GM12874 (cell line): Measurements from ENCODE around the gene ZFP91.

Experiments used
- TF ChIP-seq, protein P1 (sequence below): IDR thresholded peaks from 2 replicates; pipeline ENCODE4 v1.5.1; 2011; ENCODE audit warnings: low read depth, mild to moderate bottlenecking, control low read depth, low read length, moderate library complexity; ENCODE audit not compliant: insufficient read depth

ZFP91 gene, protein sequence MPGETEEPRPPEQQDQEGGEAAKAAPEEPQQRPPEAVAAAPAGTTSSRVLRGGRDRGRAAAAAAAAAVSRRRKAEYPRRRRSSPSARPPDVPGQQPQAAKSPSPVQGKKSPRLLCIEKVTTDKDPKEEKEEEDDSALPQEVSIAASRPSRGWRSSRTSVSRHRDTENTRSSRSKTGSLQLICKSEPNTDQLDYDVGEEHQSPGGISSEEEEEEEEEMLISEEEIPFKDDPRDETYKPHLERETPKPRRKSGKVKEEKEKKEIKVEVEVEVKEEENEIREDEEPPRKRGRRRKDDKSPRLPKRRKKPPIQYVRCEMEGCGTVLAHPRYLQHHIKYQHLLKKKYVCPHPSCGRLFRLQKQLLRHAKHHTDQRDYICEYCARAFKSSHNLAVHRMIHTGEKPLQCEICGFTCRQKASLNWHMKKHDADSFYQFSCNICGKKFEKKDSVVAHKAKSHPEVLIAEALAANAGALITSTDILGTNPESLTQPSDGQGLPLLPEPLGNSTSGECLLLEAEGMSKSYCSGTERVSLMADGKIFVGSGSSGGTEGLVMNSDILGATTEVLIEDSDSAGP

DNA sequence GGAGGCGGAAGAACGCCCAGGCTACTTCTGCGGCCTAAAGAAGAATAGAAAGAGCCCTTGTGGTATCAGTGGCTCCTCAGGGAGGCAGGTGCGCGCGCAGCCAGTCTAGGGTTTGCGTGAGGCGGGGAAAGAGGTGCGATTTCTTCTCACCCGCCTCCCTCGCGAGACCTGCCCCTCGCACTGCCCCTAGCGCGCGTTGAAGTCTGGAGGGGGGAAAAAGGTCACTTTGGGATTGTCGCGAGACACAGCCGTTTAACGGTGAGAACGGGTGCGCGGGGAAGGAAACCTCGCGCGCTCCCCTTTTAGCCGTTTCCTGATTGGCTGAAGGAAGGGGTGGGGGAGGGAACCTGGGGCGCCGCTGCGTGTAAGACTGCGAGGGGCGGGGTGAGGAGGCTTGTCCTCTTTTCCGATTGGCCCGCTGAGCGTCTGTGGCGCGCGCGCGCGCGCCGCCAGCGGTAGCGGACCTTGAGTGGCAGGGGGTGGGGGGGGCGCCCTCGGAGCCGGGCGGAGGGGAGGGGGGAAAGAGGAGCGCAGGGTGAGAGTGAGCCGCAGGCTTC is at the start of gene ZFP91:
Gene ZFP91 (plus strand): TSS at position 429 of the 557 bp plus-strand sequence. CDS start 219 bp downstream, outside the sequence.
- TF ChIP-seq, protein P1, sequence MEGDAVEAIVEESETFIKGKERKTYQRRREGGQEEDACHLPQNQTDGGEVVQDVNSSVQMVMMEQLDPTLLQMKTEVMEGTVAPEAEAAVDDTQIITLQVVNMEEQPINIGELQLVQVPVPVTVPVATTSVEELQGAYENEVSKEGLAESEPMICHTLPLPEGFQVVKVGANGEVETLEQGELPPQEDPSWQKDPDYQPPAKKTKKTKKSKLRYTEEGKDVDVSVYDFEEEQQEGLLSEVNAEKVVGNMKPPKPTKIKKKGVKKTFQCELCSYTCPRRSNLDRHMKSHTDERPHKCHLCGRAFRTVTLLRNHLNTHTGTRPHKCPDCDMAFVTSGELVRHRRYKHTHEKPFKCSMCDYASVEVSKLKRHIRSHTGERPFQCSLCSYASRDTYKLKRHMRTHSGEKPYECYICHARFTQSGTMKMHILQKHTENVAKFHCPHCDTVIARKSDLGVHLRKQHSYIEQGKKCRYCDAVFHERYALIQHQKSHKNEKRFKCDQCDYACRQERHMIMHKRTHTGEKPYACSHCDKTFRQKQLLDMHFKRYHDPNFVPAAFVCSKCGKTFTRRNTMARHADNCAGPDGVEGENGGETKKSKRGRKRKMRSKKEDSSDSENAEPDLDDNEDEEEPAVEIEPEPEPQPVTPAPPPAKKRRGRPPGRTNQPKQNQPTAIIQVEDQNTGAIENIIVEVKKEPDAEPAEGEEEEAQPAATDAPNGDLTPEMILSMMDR: no peak

DNA sequence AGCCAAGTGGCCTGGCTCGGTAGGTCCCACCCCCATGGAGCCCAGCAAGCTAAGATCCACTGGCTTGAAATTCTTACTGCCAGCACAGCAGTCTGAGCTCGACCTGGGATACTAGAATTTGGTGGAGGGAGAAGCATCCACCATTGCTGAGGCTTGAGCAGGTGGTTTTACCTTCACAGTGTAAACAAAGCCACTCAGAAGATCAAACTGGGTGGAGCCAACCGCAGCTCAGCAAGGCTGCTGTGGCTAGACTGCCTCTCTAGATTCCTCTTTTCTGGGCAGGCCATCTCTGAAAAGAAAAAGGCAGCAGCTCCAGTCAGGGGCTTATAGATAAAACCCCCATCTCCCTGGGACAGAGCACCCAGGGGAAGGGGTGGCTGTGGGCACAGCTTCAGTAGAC is 48.6 kb upstream of the ZFP91 start:
- TF ChIP-seq, protein P1: no peak

DNA sequence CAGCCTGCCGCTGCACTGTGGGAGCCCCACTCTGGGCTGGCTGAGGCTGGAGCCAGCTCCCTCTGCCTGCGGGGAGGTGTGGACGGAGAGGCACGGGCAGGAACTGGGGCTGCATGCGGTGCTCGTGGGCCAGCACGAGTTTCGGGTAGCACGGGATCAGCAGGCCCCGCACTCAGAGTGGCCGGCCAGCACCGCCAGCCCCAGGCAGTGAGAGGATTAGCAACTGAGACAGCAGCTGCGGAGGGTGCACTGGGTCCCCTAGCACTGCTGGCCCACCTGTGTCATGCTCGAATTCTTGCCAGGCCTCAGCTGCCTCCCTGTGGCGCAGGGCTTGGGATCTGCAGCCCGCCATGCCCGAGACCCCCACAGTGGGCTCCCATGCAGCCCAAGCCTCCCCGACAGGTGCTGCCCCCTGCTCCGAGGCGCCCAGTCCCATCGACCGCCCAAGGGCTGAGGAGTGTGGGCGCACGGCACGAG is 47.0 kb upstream of the ZFP91 start:
- TF ChIP-seq, protein P1: no peak

DNA sequence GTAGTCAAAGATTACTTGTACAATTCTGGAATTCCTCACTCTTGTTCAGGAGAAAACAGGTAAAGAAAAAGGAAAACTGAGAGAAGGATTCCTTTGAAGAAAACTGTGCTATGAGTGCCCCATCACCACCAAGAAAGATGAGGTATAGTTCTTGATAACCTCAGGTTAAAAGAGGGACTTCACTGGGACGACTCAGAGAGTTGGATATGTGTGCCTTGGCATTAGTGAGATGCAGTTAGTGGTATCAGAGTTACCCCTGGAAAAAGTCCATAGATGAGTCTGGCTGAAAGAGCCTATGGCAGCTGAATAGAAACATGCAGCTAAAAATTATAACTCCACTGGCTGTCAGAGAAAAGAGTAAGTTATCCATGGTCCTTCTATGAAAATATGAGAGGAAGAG is 32.0 kb upstream of the ZFP91 start:
- TF ChIP-seq, protein P1: no peak

DNA sequence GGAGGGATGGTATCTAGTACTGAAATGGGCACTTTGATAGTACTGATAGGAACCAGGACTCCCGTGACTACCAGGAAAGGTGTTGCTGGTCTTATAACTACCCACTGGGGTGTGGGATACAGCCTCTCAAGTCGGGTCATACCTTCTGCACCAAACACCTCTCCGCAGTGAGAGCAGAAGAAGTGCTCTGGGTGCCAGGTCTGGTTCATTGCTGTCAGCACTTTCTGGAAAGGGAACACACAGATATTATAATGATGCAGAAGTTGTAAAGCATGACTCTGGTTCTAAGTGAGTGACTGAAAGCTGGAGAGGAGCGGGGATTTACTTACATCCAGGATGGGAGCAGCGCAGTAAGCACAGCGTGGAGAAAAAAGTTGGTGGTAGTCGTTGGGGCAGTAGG is 29.2 kb upstream of the ZFP91 start:
- TF ChIP-seq, protein P1: no peak

DNA sequence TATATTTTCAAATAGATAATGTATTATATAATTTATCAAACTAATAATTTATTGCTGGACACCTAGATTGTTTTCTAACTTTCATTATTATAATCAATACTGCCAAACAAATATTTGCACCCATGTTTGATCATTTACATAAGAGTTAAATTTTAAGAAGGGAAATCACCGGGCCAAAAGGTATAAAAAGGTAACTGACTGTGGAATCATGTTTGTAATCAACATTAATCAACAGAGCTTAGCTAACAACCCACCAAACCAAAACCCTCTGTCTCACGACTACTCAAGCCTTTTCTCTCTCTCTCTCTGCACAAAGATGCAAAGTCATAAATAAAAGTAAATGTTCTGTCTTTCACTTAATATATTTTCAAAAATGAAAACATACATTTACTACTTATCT is 18.0 kb upstream of the ZFP91 start:
- TF ChIP-seq, protein P1: no peak

DNA sequence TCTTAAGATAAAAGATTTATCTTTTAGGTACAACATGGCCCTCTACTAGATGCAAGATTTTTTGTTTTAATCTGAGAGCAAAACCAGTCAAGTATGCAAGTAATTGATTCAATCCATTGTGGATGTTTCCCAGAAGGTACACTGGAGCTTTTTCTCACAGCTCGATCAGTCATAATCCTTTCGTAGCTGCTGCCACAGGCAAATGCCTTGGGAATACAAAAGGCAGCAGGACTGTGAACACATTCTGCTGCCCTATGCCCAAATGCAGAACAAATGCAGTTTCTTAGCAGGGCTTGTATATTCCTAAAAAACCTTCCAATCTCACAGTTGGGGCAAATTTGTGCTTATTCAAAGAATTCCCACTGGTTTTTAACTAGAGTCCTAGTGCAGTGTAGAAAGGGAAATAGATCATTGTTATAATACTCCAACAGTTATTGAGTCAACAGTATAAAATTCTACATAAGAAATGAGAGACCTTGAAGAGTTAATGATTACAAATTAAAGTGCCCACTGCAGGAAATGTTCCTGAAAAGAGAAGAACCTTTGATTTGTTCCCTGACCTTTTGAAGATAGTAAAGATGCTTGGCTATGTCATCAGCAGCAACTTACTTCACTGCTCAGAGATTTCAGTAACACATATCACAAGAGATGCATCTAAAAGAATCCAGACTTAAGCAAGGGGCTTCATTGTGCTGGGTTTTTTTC is 17.3 kb upstream of the ZFP91 start:
- TF ChIP-seq, protein P1: no peak
